SH-SY5Y (cell line): ENCODE data around the gene NBAS.

Source experiments
- GATA2 ChIP-seq: IDR thresholded peaks from 2 replicates; pipeline ENCODE4 v1.6.1; 2011; ENCODE audit warnings: mild to moderate bottlenecking, low read depth, low read length
- GATA3 ChIP-seq: IDR thresholded peaks from 2 replicates; pipeline ENCODE4 v1.6.1; 2011; ENCODE audit warnings: low read depth, mild to moderate bottlenecking, low read length, moderate library complexity

DNA sequence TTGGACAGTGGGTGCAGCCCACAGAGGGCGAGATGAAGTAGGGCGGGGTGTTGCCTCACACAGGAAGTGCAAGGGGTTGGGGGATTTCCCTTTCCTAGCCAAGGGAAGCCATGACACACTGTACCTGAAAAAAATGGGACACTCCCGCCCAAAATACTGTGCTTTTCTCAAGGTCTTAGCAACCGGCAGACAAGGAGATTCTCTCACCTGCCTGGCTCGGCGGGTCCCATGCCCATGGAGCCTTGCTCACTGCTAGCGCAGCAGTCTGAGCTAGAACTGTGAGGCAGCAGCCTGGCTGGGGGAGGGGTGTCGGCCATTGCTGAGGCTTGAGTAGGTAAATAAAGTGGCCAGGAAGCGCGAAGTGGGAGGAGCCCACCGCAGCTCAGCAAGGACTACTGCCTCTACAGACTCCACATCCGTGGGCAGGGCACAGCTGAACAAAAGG lies 244.7 kb downstream of the NBAS start:
- no peak for TF ChIP-seq GATA2
- no peak for TF ChIP-seq GATA3
